GM12891 (cell line): Measurements from ENCODE around the gene NDUFS4.
"Not testable (repeated sequence)": the region's sequence is repeated elsewhere in the genome, so short reads cannot be mapped to it uniquely, and the experiment has no call there.

Source experiments
- DNase-seq: peaks from one replicate; pipeline ENCODE4 v3.0.0; 2011; ENCODE audit warnings: low spot score; ENCODE audit not compliant: insufficient read length
- FAIRE-seq: peaks from 2 replicates; lab custom pipeline; 2011; peaks lifted over from hg19 to GRCh38; lab: Jason Lieb, UNC
- PAX5 ChIP-seq: IDR thresholded peaks from 2 replicates; pipeline ENCODE4 v1.6.1; 2011; ENCODE audit warnings: low read length, moderate library complexity, mild to moderate bottlenecking; ENCODE audit not compliant: insufficient read depth, severe bottlenecking
- POLR2A ChIP-seq: IDR thresholded peaks from 2 replicates; pipeline ENCODE4 v1.6.1; 2011; ENCODE audit warnings: low read depth, low read length, control low read depth
- POLR2AphosphoS5 ChIP-seq: IDR thresholded peaks from 2 replicates; pipeline ENCODE4 v1.6.1; 2011; ENCODE audit warnings: low read depth, low read length, control low read depth
- POU2F2 ChIP-seq: IDR thresholded peaks from 2 replicates; pipeline ENCODE4 v1.6.1; 2011; ENCODE audit warnings: low read depth, mild to moderate bottlenecking, control low read depth, low read length, moderate library complexity
- SPI1 ChIP-seq: IDR thresholded peaks from 2 replicates; pipeline ENCODE4 v1.6.1; 2011; ENCODE audit warnings: low read depth, low read length, control low read depth
- TAF1 ChIP-seq: IDR thresholded peaks from 2 replicates; pipeline ENCODE4 v1.6.1; 2011; ENCODE audit warnings: low read depth, low read length, control low read depth

NDUFS4 gene

DNA sequence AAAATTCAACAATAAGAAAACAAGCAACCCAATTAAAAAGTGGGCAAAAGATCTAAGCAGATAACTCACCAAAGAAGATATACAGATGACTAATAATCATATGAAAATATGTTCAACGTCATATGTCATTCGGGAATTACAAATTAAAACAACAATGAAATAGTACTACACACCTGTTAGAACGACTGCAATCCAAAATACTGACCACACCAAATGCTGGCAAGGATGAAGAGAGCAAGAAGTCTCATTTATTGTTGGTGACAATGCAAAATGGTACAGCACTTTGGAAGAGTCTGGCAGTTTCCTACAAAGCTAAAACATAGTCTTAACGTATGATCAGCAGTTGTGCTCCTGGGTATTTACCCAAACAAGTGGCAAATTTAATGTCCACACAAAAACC lies 37.5 kb downstream of the NDUFS4 start:
- no peak for DNase-seq
- TF ChIP-seq POLR2AphosphoS5 (no peak), POLR2A (no peak), TAF1 (no peak), PAX5 (no peak), POU2F2 (no peak), SPI1 (no peak)
- no peak for FAIRE-seq

DNA sequence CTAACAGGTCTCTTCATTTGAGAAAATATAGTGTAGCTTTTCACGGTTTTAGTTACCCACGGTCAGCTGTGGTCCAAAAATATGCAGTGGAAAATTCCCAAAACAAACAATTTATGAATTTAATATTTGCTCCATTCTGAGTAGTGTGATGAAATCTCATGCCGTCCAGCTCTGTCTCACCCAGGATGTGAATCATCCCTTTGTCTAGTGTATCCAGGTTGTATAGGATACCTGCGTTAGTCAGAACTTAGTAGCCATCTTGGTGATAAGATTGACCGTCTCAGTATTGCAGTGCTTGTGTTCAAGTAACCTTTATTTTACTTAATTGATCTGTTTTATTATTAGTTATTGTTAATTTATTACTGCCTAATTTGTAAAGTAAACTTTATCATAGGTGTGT lies 41.1 kb downstream of the NDUFS4 start:
- FAIRE-seq = no peak
- no peak for DNase-seq
- TF ChIP-seq POU2F2 (no peak), PAX5 (no peak), SPI1 (no peak), TAF1 (no peak), POLR2A (no peak), POLR2AphosphoS5 (no peak)

DNA sequence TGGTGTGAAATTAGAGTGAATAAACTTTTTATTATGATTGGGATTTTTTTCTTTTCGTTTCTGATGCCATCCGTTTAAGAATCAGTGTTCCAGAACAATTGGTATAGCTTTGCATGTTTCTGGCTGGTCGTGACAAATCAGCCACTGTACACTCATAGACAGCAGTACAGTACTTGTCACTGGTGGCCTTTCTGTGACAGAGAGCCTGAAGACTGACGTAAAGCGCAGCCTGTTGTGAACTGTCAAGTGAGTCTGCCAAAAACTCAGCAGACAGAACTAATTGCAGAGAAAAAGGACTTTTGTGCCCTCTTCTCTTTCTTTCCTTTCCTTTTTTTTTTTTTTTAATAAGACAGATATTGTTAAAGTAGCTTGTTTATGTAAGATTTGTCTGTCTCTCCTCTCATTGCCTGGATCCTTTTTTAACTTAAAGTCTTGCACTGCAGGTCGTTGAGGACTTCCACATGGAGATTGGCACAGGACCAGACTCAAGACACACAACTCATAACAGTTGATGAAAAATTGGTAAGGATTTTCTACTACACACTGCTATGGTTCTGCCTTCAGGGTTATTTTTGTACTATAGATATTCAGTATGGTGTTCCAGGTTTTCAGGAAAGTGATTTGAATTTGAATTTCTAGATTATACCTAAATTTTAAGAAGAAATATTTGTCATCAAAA lies 42.7 kb downstream of the NDUFS4 start:
- TF ChIP-seq PAX5 = no peak
- TF ChIP-seq POU2F2 = no peak
- TF ChIP-seq POLR2AphosphoS5 = no peak
- no peak for DNase-seq
- FAIRE-seq = no peak

DNA sequence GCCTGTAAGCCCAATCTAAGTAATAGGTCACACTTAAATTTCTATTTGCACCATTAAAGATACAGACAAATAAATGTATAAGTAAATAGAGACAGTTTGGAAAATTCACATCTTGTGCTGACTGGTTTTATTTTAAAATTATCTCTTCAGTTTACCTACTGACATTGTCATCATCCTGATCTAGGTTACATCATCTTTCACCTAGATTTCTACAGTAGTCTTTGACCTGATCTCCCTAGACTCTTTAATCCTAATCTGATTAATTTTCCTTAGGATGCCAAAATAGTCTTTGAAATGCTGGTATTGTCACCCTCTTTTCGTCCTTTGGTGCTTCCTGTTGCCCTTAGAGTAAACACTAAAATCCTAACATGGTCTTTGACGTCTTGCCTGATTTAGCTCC lies 43.9 kb downstream of the NDUFS4 start:
- DNase-seq = no peak
- FAIRE-seq = no peak
- no peak for TF ChIP-seq POU2F2
- no peak for TF ChIP-seq TAF1
- no peak for TF ChIP-seq POLR2AphosphoS5
- no peak for TF ChIP-seq SPI1
- TF ChIP-seq POLR2A = no peak
- no peak for TF ChIP-seq PAX5

DNA sequence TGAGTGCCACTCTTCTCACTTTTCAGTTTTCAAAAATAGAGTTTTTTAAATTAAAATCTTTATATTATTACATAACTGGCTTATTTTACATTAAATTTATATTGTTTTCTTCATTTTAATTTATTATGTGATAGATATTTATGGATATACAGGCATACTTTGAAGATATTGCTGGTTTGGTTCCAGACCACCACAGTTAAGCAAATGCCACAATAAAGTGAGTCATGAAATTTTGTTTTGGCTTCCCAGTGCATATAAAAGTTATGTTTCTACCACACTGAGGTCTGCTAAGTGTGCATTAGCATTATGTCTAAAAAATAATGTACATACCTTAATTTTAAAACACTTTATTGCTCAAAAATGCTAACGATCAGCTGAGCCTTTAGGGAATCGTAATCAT lies 47.4 kb downstream of the NDUFS4 start:
- DNase-seq (no peak), FAIRE-seq (no peak)
- no peak for TF ChIP-seq POU2F2
- no peak for TF ChIP-seq TAF1
- no peak for TF ChIP-seq SPI1
- no peak for TF ChIP-seq PAX5
- TF ChIP-seq POLR2A = no peak
- TF ChIP-seq POLR2AphosphoS5 = no peak

DNA sequence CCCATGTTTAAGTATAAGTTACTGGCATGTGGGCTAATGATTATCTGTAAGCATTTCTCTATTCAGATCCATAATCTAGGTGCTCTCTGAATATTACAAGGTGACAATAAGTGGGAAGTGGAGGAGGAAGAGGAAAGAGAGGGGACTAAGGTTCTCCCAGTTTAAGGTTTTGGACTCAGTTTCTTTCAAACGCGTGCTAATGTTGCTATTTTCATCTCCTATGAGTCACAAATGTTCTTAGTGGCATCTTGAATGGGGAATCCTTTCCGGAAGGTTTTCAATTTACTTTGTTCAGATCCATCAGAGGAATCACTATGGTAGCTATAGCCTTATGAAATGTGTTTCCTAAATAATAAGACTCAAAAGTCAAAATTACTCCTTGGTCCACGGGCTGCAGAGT lies 48.5 kb downstream of the NDUFS4 start:
- DNase-seq, FAIRE-seq: not testable (repeated sequence)

DNA sequence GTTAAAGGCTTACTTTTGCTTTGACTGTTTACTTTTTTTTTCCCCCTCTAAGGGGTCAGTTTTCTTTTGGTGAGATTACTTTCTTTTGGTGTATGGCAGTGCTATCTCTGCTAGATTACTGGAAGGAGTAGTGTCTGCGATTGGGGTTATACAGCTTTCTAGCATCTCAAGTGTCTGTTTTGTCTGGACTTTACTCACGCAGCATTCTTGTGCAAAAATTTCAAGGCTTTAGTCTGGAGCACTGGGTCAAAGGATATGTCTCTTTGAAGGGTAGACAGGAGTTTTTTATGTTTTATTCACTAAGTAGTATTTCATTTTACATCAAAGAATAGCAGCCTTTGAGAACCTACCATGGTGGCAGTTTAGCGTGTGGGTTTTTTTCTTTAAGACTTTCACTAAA lies 52.6 kb downstream of the NDUFS4 start:
- no peak for FAIRE-seq
- TF ChIP-seq POLR2AphosphoS5 (no peak), TAF1 (no peak), SPI1 (no peak), POU2F2 (no peak), POLR2A (no peak), PAX5 (no peak)
- no peak for DNase-seq

DNA sequence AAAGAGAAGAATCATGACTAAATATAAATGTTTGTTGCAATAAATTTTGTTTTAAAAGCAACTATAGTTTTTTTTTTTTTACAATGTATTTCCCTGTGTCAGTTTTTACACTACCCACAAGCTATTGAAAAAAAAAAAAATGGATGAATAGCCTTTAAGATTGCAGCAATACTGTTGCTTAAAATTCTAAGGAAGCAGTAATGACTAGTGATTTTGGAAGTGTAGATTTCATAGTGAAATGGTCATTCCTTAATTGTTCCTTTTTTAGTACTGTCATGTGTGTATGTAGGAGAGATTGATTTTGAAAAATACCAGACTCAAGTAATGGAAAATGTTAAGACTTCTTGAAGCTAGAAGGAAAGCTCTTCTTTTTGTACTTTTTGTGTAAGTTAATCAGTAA lies 53.1 kb downstream of the NDUFS4 start:
- DNase-seq (no peak), FAIRE-seq (no peak)
- no peak for TF ChIP-seq POLR2A
- TF ChIP-seq PAX5 = no peak
- no peak for TF ChIP-seq POLR2AphosphoS5
- no peak for TF ChIP-seq TAF1
- no peak for TF ChIP-seq SPI1
- no peak for TF ChIP-seq POU2F2

DNA sequence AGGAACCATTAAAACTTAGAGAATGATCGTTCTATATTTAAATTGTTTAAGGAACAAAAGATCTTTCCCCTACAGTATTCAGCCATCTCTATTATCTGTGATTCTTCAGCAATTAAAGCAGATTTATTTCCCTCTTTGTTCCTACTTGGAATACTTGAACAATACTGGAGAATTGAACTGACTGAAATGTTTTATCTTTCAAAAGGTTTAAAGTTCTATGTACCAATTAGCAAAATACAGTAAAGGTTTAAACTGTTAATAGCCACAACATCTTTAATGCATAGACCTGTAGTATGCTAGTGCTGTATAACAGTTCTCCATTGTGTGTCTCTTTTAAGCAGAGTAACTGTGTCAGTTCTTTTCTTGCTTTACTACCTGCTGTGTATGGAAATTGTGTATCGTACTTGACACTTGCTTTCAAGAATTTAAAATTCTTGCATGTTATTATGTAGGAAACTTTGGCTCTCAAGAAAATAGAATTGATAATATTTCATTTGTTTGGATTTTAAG lies 54.0 kb downstream of the NDUFS4 start:
- no peak for FAIRE-seq
- TF ChIP-seq POLR2A = no peak
- no peak for TF ChIP-seq TAF1
- no peak for TF ChIP-seq SPI1
- no peak for TF ChIP-seq POLR2AphosphoS5
- no peak for TF ChIP-seq PAX5
- no peak for TF ChIP-seq POU2F2

DNA sequence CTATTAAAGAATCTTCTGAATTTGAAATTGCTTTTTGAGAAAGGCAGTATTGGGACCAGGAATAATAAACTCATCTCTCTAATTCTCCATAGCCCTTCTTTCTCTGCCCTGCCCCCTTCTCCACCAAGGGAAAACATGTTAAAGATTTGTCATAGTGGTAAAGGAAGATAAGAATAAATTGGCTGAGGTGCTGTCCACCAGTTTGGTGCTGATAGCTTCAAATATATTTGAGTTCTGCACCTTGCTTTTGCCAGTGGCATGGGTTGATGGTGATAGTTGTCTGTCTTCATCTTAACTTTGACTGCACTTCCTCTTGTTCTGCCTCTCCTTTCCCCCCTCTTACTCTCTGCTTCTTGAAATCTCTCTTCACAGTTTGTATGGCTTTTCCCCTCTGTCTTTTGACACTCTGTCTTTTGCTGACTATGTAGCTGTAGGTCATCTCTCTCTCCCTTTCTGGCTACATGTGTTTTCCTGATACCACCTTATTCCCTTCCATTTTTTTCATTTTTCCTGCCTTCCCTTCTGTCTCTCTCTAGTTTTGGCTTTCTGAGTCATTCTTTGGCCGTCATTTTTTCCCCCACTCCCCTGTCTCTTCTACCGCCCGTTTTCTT lies 56.6 kb downstream of the NDUFS4 start:
- TF ChIP-seq PAX5 (no peak), POLR2AphosphoS5 (no peak), SPI1 (0 out of 2 replicates have a peak, but pooled peaks have one; percentile 14)
- DNase-seq = no peak

More for the DNA sequence above, 54.0 kb downstream of the NDUFS4 start:
- DNase-seq = no peak

More for the DNA sequence above, 56.6 kb downstream of the NDUFS4 start:
- peak; percentile 26 for FAIRE-seq
